K562 (cell line): ENCODE results near the gene SLC9B1. TPM values are rescaled to one million over a fixed set of nuclear protein-coding genes. Genes with fewer than 3 reads are reported as not detected.

ENCODE experiments used
- BRF2 ChIP-seq: IDR thresholded peaks from 3 replicates; pipeline ENCODE4 v1.6.1; 2011; ENCODE audit warnings: borderline replicate concordance, mild to moderate bottlenecking; ENCODE audit not compliant: insufficient read length, insufficient read depth
- CBX3 ChIP-seq, 2 experiments: IDR thresholded peaks; 1 replicate in 1 of 2; 2 replicates in 1 of 2; pipeline ENCODE4 v1.6.1; 2012; ENCODE audit warnings: inconsistent platforms in 2 of 2, low read length in 2 of 2, borderline replicate concordance in 1 of 2, control low read depth in 1 of 2
- ETV5 ChIP-seq: sonication (generic); formaldehyde crosslinking; IDR thresholded peaks from 2 replicates; pipeline ENCODE4 v1.4.0; 2020; ENCODE audit warnings: low read depth, mild to moderate bottlenecking, missing genetic modification reagents
- GTF2F1 ChIP-seq: IDR thresholded peaks from 2 replicates; pipeline ENCODE4 v1.6.1; 2011; ENCODE audit warnings: low read depth, low read length, improper control_type of control experiment
- MGA ChIP-seq: fragments of 450-650 bp; IDR thresholded peaks from 2 replicates; pipeline ENCODE4 v1.6.1; 2016; ENCODE audit warnings: mild to moderate bottlenecking, moderate library complexity
- MYBL2 ChIP-seq, 2 experiments: fragments of 450-650 bp in 1 of 2; sonication (generic) in 1 of 2; formaldehyde crosslinking in 1 of 2; IDR thresholded peaks; 2 replicates each; pipeline versions ENCODE4 v1.6.1 to v1.8.1; 2017 to 2022; ENCODE audit warnings: borderline replicate concordance in 1 of 2, inconsistent platforms in 1 of 2, low read depth in 1 of 2, mild to moderate bottlenecking in 1 of 2, missing genetic modification reagents in 1 of 2, moderate library complexity in 1 of 2
- NBN ChIP-seq: fragments of 450-650 bp; IDR thresholded peaks from 2 replicates; pipeline ENCODE4 v1.6.1; 2016; ENCODE audit warnings: low read depth, mild to moderate bottlenecking
- POLR3G ChIP-seq: IDR thresholded peaks from 2 replicates; pipeline ENCODE4 v1.6.1; 2011; ENCODE audit not compliant: insufficient read length, insufficient replicate concordance; ENCODE audit errors: extremely low read depth
- PTTG1 ChIP-seq: fragments of 450-650 bp; IDR thresholded peaks from 2 replicates; pipeline ENCODE4 v1.6.1; 2016; ENCODE audit warnings: low read depth, mild to moderate bottlenecking, missing genetic modification characterization, missing compliant biosample characterization
- ZNF274 ChIP-seq: IDR thresholded peaks from 2 replicates; pipeline ENCODE4 v1.6.1; 2011; ENCODE audit warnings: low read depth, mild to moderate bottlenecking, low read length, moderate library complexity, borderline replicate concordance
- ZNF764 ChIP-seq: fragments of 250-450 bp; sonication (Bioruptor Pico); IDR thresholded peaks from 2 replicates; pipeline ENCODE4 v1.4.0; 2020; ENCODE audit warnings: low read depth, mild to moderate bottlenecking, moderate library complexity
- ZSCAN32 ChIP-seq: fragments of 450-650 bp; formaldehyde crosslinking; IDR thresholded peaks from 2 replicates; pipeline ENCODE4 v1.4.0; 2020; ENCODE audit warnings: mild to moderate bottlenecking, moderate library complexity
- polyA plus RNA-seq, 8 experiments: library from polyadenylated mRNA; depleted of rRNA in 4 of 8; stranded (reverse) in 5 of 8; unstranded in 3 of 8; fragments of >200 nt; fragmentation: Nextera tagmentation in 2 of 8; fragmentation: Illumina TruSeq in 1 of 8; extraction: Ambion mirVana in 2 of 8; extraction: Trizol in 1 of 8; gene quantifications; 2 replicates each; pipeline versions ENCODE4 v1.2.1 to v1.2.3, GENCODE V29; 2011 to 2014; ENCODE audit warnings: inconsistent platforms in 1 of 8, missing spikeins in 1 of 8
- total RNA-seq, 7 experiments: library from RNA; depleted of rRNA in 6 of 7; stranded (reverse); fragments of >200 nt in 6 of 7; fragmentation: Illumina TruSeq in 2 of 7; extraction: Trizol in 2 of 7; gene quantifications; 2 replicates each; pipeline versions ENCODE4 v1.2.1 to v1.2.3, GENCODE V29; 2011 to 2021; ENCODE audit warnings: low replicate concordance in 1 of 7

SLC9B1 gene
- total and polyA plus RNA-seq, 9 of the 15 experiments (the other 6 are each of a cell fraction or from before 2014, with no cell fraction given), result 0.21 to 1.3 (median 0.51) TPM

- TF ChIP-seq MGA (peak; percentile 93), ZSCAN32 (CRISPR knock-in tag) (no peak), ETV5 (peak; percentile 90), POLR3G (no peak), BRF2 (no peak), PTTG1 (no peak), ZNF764 (CRISPR knock-in tag) (no peak), CBX3 (IDR thresholded peaks at IDR 0.05; ENCODE audit: borderline replicate concordance in 1 of 2, low read length in 2 of 2) (0 out of 3 replicates have a peak, but pooled peaks of 1 of the 2 experiments have one; percentile 46), ZNF274 (no peak), NBN (peak; percentile 86), GTF2F1 (0 out of 2 replicates have a peak, but pooled peaks have one; percentile 48), MYBL2 (IDR thresholded peaks at IDR 0.05; ENCODE audit: low read depth) (no peak), MYBL2 (CRISPR knock-in tag; IDR thresholded peaks at IDR 0.05; ENCODE audit: borderline replicate concordance) (no peak)
These were observed at the start of gene SLC9B1 (continued) for GRCh38 chr4:103019308-103020124.
